MV-4-11 (cell line): ENCODE results near the gene SLC25A27.
"Not testable (repeated sequence)": the region's sequence is repeated elsewhere in the genome, so short reads cannot be mapped to it uniquely, and the experiment has no call there.

Experiments
- DNase-seq: peaks from one replicate; lab custom pipeline; 2025; lab: John Stamatoyannopoulos, UW

The SLC25A27 gene, protein sequence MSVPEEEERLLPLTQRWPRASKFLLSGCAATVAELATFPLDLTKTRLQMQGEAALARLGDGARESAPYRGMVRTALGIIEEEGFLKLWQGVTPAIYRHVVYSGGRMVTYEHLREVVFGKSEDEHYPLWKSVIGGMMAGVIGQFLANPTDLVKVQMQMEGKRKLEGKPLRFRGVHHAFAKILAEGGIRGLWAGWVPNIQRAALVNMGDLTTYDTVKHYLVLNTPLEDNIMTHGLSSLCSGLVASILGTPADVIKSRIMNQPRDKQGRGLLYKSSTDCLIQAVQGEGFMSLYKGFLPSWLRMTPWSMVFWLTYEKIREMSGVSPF

DNA sequence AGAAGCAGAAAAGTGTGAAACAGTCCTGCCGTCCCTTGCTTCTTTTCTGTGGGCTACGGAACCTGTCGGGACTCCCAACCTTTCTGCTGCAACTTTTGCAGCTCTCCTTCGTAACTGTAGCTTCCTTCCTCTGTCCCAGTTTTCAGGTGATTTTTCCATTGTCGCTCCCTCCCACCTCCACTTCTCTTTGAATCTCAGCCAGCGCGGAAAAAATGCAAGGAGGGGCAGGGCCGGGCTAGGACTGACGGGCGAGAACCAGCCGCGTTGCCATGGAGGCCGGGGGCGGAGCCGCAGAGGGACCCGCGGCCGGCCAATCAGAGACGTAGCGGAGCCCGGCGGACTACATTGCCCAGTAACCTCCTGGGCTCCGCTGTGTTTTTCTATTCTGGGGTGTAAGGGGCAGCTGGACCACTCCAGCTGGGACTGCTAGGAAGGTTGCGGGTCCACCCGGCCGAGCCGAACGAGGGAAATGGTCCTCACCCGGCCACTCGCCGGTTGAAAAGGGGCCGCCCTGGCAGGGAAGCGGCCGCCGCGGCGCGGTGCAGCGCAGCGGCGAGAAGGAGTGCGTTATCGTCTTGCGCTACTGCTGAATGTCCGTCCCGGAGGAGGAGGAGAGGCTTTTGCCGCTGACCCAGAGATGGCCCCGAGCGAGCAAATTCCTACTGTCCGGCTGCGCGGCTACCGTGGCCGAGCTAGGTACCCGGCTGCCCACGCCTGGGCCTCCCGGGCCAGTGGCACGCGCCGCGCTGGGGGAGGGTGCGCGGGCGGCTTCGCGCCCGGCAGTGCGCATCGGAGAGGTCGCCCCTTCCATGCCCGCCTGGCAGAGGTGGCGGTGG is at the start of gene SLC25A27, which contains the start of gene CYP39A1:
TSS of gene SLC25A27 (plus strand) at position 373 of the 836 bp plus-strand sequence. CDS start at position 591, 218 bp downstream.
TSS of gene CYP39A1 (minus strand) at position 216 of the 836 bp plus-strand sequence. CDS start 236 bp downstream, outside the sequence.
- DNase-seq: peak; percentile 63

DNA sequence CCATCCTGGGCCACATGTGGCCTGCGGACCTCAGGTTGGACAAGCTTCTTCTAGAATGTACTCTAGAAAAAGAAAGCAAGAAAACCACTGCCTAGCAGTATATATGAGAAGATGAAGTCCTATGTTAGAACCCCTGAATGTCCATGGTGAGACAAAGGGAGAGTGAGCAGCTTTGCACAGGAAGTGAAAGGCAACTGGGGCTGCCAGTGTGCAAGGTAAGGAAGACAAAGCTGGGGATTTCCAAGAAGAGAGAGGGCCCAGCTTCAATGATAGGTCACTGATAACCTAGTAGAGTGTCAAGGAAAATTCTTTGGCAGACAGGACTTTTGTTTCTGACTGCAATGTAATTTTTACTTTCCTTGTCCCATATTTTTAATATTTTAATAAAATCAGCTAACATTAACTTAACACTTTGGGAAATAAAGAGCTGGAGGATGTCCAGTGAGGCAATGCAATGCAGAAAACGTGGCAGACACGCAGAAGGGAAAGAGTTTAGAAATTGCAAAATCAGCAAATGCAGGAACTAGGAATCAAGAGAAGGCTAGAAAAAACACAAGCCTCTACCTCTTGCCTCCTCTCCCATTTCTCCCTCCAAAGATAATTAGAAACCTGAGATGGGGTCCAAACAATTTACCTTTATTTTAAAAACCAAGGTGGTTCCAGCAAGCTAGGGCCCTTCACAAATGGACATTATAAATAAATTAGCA is 47.5 kb upstream of the SLC25A27 start:
- DNase-seq: no peak

DNA sequence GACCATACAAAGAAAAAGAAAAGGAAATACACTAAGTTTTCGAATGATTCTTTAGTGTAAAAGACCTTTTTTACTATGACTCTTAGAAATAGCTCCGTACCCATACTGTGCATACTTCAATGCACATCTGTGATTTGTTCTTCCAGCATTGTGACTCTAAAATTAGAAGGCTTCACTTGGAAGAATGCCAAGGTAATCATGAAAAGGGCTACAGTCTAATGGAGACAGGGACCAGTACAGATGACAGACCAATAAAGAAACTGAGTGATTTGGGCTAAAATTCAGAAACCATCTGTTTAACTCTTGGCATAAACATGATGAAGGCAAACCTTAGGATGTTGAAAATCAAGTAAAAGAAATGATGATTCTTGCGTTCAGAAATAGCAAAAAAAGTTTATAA is 46.4 kb upstream of the SLC25A27 start:
- DNase-seq: no peak

DNA sequence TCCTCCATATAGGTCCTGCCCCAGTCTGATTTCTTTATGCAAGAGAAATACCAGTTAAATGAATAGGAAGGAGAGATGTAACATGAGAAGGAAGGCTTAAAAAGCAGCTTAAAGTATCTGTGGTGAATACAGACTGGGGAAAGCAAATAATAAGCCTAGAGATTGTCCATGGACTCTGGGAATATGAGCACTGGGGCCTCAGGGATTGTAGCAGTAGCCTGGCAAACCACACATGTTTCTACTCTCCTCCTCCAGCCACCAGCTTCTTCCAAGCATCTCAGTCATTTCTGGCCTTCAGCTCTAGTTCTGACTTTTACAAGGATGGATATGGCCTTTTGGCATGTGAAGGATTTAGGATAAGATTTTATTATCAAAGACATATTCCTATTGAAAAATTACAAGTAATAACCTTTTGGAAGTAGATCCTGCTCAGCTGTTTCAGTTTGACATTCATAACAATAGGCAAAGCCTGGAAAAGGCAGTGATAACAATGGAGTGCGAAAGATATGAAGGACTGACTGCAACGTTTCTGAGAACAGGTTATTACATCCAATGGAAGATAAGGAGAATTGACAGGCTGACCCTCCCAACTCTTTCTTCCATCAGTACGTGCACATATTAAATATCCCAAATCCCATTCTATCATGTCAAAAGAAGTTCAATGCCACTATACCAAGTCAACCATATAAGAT is 41.8 kb upstream of the SLC25A27 start:
- no peak for DNase-seq

DNA sequence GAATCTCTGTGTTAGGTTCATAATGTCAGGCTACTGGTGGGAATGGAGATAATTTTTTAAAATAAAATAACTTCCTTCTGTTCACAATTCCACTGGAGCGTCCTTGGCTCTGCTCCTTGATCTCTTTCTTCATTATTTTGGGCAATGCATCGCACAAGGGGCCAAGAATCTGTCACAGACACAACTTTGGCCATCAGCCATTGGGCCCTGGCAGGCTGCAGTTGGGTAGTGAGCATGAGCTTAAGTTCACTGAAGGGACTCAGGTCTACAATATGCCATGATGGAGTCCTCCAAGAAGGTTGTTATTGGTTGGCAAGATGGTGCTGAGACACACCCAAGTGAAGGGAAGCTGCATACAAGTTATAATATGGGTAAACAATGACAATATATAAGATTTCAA is 40.1 kb upstream of the SLC25A27 start:
- no peak for DNase-seq

DNA sequence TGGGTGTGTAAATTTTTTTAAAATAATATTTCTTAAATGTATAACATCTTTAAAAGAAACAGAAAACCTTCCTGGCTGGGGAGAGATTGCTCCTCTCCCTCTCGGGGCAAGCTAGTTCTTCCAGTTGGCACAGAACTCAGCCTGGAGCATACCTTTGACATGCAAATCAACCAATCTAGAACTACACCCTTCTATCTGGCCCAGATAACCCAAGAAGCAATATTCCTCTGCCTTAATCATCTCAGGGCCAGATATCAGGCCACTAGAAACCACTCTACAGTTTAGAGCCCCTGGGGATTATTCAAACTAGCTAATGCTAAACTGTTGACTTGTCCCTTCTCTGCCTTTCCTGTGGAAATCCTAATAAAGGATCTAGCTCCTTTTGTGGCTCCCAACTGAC is 34.0 kb upstream of the SLC25A27 start:
- no peak for DNase-seq

DNA sequence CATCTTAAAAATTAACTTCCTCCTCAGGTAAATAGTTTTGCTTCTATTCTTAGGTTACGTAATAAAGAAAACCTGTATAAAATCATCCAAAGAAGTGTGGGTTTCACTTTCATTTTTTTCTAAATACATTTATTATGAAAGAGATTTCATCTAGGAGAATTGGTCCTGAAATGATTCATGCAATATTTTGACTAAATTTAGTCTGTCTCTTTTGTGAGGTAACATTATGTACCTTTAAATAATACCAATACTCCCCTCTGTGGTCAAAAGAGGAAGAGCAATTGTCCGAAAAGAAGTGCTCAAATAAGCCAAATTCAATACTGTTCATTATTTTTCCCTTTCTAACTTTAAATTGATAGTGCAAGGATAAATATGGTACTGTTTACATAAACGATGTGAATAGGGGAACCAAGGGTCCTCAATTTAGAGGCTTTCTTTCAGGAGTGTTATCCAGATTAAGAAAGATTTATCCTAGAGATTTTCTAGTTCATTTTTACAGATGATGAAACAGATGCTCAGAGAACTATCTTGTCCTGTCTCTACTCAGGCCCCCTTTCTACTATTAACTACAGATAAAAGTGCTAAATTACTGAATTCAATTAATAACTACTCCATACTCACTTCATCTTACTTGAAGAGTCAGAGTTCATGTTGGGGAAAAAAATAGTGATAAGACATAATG is 26.4 kb upstream of the SLC25A27 start:
- peak; percentile 28 for DNase-seq

DNA sequence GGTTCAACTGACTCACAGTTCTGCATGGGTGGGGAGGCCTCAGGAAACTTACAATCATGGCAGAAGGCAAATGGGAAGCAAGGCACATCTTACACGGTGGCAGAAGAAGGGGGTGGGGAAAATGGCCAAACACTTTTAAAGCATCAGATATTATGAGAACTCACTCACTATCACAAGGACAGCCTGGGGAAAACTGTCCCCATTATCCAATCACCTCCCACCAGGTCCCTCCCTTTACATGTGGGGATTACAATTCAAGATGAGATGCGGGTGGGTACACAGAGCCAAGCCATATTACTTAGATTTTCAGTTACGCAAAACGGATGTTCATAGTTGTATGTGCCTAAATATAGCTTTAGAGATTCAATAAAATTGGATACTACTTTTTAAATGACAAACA is 25.8 kb upstream of the SLC25A27 start:
- no peak for DNase-seq

DNA sequence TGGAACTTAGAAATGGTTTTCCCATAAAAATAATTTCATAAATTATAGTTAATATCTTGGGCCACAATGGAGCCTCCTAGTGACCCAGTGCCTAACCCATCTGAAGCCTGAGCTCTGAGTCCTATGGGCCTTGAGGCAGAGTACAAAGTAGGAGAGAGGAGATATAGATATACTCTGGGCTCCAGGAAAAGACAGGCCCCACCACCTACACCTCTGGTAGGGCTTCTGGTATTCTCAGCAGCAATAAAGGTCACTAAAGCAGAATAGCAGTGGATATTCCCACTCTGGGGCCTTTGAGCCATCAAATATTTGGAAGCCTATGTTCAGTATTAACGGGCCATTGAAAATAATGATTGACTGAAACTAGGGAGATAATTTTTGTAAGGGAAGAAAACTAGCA is 24.3 kb upstream of the SLC25A27 start:
- DNase-seq: no peak

DNA sequence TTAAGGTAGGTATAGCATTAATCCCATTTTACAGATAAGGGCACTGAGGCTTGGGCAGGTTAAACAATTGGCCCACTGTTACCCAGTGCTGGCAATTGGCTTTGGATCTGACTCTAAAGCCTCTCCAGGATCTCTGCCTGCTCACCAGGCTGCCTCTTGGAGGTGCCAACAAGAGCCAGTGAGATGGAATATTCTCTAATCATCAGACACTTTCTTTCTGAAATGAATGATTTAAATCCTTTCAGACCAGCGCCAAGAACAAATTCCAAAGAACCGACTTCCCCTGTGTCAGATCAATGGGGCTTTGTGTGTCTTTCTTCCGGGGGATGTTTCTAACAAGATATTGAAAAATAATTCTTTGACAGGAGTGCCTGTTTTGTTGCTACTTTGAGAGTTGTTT is 23.8 kb upstream of the SLC25A27 start:
- no peak for DNase-seq

DNA sequence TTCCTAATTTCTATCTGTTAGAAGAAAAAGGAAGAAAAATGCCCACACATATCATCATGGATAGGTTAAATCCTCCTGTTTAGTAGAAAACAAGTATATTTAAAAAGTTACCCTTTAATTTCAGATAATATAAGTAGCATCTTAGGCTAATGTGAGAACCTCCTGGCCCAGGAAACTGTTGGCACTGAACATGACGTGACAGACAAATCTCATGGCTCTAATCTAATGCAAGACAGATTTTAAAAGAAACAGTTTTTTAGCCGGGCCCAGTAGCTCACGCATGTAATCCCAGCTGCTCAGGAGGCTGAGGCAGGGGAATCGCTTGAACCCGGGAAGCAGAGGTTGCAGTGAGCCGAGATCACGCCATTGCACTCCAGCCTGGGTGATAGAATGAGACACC is 23.1 kb upstream of the SLC25A27 start:
- no peak for DNase-seq

DNA sequence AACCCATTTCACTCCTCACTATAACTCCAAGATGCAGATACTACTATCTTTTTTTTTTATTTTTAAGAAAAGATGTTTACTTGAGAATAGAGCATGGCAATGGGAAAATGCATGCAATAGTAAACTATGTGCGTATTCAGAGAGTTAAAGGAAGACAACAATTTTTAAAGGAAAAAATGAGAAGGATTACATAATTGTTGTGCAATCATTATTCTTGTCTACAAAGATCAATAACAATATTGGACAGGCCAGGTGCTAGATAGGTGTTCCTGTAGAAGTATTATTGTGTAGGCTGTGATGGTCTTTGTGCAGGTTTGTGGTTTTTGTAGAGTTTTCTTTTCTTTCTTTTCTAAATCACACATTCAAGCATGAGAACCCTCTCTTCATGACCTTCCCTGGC is 20.7 kb upstream of the SLC25A27 start:
- DNase-seq: no peak

DNA sequence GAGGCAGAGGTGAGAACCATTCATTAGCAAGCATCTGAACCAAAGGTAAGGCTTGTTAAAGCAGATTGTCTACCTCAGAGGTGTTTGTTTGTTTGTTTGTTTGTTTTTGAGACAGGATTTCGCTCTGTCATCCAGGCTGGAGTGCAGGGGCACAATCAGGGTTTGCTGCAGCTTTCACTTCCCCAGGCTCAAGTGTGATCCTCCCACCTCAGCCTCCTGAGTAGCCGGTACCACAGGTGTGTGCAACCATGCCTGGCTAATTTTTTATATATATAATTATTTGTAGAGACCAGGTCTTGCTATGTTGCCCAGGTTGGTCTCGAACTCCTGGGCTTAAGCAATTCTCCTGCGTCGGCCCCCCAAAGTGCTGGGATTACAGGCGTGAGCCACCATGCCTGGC is 17.3 kb upstream of the SLC25A27 start:
- DNase-seq: no peak

DNA sequence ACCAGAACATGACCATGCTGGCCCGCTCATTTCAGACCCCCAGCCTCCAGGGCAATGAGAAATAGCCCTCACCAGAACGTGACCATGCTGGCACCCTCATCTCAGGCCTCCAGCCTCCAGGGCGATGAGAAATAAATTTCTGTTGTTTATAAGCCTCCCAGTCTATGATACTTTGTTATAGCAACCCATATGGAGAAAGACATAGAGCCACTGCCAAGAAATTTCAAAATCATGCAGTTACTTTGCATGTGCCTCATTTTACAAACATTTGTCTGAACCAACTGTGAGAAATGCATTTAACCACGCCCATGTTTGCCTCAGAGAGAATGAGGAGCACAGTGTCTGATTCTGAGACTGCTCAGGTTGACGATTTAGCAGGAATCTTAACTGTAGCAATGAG is 15.6 kb upstream of the SLC25A27 start:
- DNase-seq: no peak

DNA sequence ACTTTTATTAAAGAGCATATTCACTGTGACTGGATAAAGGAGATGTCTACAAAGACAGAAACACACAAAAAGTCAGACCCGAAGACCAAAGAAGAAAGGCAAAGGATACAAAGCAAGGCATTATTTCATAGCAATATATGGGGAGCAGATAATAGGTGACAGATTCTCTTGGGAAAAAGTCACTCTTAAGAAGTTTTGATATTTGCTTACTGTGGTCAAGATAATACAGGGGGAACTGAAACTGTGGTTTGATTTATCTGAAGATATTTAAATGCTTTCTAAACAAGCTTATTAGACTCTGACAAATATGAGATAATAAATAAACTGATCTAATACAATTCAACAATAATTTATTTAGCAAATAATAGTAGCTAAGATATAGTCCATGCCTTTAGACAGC is 14.8 kb upstream of the SLC25A27 start:
- DNase-seq: no peak

DNA sequence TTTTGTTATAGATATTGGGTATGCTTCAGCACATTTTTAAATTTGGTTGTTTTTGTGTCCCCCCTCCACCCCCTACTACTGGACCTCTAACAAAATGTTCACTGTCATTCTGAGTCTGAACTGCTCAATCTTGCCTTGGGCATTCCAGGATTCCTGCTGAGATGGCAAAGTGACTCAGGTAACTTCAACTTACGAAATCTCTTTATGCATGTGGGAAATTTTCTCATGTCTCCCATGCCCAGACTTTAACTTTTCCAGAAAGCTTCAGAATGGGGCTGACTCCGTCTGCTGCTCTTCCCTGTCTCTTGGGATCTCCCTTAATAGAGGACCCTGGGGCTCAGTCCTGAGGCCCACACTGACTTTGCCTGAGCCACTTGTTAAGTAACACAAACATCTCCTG is 14.1 kb upstream of the SLC25A27 start:
- DNase-seq: no peak

DNA sequence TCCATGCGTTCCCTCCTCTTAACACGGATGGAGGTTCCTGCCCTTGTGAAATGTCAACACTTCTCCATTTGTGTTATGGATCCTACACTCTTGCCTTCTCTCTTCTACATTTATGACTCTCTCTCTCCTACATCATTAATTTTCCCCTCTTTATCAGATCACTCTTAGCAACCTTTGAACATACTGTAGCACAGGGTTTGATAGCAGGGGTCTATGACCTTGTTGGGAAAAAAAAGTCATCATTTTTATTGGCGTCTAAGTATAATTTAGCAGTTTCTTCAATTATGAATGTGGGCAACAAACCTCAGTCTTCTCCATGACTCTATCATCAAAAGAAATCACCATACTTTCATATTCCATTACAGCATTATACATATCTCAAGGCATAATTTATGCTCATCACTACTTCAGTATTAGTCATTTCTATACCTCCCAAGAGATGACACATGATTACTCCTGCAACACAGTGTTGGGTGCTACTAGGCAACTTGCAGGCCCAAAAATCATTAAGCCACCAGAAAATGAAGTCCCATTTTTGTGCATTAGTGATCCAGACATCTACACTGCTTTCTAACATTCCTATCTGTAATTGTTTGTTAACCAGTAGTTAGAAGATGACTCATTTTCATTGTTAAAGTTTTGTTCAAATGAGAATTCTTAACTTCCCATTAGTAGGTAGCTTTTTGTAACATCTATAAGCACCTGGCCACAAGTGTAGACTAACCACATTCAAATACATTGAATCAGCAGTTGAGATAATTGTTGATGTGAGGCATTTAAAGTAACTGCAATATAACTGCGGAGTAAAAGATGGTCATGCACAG is 9.6 kb upstream of the SLC25A27 start:
- DNase-seq: no peak

DNA sequence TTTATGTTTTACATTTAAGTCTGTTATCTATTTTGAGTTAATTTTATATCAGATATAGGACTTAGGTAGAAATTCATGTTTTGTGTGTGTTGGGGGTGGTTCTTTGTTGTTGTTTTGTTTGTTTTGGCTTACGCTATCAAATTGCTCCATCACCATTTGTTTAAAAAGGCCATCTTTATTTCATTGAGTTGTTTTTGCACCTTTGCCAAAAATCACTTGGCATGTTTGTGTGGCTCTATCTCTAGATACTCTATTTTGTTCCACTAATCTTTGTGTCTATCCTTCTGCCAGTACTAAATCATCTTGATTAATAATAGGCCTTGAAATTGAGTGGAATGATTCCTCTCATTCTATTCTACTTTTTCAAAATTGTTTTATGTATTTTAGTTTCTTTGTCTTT is 7.5 kb upstream of the SLC25A27 start:
- DNase-seq: no peak

DNA sequence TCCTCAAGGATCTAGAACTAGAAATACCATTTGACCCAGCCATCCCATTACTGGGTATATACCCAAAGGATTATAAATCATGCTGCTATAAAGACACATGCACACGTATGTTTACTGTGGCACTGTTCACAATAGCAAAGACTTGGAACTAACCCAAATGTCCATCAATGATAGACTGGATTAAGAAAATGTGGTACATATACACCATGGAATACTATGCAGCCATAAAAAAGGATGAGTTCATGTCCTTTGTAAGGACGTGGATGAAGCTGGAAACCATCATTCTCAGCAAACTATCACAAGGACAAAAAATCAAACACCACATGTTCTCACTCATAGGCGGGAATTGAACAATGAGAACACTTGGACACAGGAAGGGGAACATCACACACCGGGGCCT is 4.7 kb upstream of the SLC25A27 start:
- not testable (repeated sequence) for DNase-seq

DNA sequence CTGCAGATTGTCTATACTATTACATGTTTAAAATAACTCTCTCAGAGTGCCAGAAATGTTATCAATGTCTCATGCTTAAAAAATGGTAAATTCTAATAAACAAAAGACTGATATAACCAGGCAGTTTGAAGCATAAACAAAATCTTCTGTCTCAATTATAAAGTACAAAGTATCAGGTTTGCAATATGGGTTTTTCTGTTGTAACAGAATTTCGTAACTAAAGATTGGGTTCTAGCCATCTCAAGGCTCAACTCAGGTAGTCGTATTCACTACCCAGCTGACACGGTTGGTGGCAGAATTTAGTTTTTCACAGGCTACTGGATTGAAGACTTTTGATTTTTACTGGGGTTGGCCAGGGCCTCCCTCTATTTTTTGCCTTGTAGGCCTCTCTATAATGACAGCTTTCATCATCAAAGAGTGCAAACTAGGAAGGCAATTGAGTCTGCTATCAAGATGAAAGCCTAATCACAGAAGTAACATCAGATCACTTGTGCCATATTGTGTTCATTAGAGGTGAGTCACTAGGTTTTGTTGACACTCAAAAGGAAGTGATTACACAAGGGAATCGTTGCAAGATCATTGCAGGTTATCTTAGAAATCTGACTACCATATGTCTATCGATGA is 3.8 kb upstream of the SLC25A27 start:
- DNase-seq: no peak
